GM06990 (cell line): Measurements from ENCODE around the gene PPP1R12B.

Experiments
- DNase-seq: peaks from one replicate; pipeline ENCODE4 v3.0.0-alpha.2; 2011; ENCODE audit not compliant: insufficient read length; ENCODE audit errors: extremely low read depth
- H3K27me3 ChIP-seq: replicated peaks from 2 replicates; pipeline ENCODE4 v1.6.0; 2011; ENCODE audit warnings: low read length; ENCODE audit not compliant: control insufficient read depth, insufficient read depth
- H3K36me3 ChIP-seq: 2 replicates; pipeline ENCODE4 v1.5.1; 2011; ENCODE audit warnings: low read length; ENCODE audit not compliant: control insufficient read depth, insufficient read depth
- H3K4me3 ChIP-seq: replicated peaks from 2 replicates; pipeline ENCODE4 v1.5.1; 2011; ENCODE audit warnings: low read depth, mild to moderate bottlenecking, control low read depth, low read length
- CTCF ChIP-seq: IDR thresholded peaks from 2 replicates; pipeline ENCODE4 v1.5.1; 2011; ENCODE audit warnings: low read length, control low read depth, mild to moderate bottlenecking, inconsistent platforms; ENCODE audit not compliant: insufficient read depth, poor library complexity, severe bottlenecking

PPP1R12B gene

DNA sequence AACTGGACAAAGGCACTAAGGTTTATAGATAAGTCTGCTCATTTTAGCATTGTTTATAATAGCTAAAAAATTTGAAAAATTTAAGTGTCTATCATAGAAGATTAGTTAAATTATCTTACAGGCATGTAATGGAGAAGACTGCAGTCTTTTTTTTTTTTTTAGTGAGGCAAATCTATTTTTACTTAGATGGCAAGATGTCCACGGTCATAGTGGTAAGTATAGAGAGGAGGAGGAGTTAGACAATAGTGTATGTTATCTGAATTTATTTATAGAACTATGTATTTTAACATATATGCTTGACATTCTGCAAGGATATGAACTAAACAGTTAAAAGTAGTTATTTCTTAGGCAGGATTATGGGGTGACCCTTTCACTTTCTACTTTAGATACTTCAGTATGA lies 212.7 kb downstream of the PPP1R12B start:
- no peak for DNase-seq
- H3K4me3 ChIP-seq, result no peak overlapping the region
- TF ChIP-seq CTCF, result no peak
- H3K27me3 ChIP-seq, result no peaks in the 10 kb centered on the region
- H3K36me3 ChIP-seq, result no peaks in the 10 kb centered on the region

- no peak for DNase-seq
- no peak overlapping the region for H3K4me3 ChIP-seq
- no peaks in the 10 kb centered on the region for H3K27me3 ChIP-seq
- H3K36me3 ChIP-seq, result no peaks in the 10 kb centered on the region
- peak; percentile 20 for TF ChIP-seq CTCF
These were observed 213.4 kb downstream of the PPP1R12B start for GRCh38 chr1:202561726-202562443.

GRCh38 chr1:202562444-202563060 lies 214.1 kb downstream of the PPP1R12B start:
- DNase-seq, result no peak
- H3K4me3 ChIP-seq, result no peak overlapping the region
- H3K27me3 ChIP-seq, result no peaks in the 10 kb centered on the region
- TF ChIP-seq CTCF, result no peak
- no peaks in the 10 kb centered on the region for H3K36me3 ChIP-seq

DNA sequence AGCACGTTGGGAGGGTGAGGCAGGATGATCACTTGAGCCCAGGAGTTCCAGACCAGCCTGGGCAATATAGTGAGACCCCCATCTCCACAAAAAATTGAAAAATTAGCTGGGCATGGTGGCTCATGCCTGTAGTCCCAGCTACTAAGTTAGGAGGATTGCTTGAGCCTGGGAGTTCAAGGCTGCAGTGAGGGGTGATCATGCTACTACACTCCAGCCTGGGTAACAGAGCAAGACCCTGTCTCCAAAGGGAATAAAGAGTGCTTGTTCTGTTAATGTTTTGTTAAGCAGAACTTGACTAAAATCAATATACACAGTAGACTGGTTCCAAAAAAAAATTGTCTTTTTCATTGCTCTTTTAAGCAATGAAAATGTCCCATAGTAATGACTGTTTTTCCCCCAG lies 215.3 kb downstream of the PPP1R12B start:
- H3K4me3 ChIP-seq, result no peak overlapping the region
- H3K36me3 ChIP-seq, result no peaks in the 10 kb centered on the region
- H3K27me3 ChIP-seq, result no peaks in the 10 kb centered on the region
- TF ChIP-seq CTCF, result no peak
- no peak for DNase-seq

DNA sequence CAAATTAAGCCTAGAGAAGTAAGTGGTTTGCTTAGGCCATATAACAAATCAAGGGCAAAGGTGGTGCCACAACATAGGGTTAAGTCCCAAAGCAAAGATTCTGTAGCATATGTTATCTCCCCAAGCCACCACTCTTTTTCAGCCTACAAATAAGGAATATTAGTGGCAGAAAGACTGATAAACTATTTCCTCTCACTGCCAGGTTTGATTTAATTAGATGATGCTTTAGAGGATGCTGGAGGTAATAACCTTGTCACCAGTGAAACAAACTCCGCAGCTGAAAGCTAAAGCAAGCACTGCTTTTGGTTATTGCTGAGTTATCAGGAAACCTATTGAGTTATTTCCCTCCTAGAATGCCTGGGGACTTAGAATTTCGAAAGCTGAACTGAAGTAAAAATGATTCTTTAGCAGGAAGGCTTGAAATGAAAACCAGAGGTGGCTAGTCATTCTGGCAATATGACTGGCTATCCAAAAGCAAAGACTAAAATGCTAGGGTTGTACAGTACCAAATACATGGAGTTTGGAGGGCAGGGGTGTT lies 216.5 kb downstream of the PPP1R12B start:
- Histone ChIP-seq H3K4me3 (no peak overlapping the region), H3K36me3 (no peaks in the 10 kb centered on the region), H3K27me3 (no peaks in the 10 kb centered on the region)
- DNase-seq, result no peak
- TF ChIP-seq CTCF, result no peak
